ENCODE measurements around the gene ZNF783.

ZNF783 gene

GRCh38 chr7:149238051-149238450, 23.9 kb upstream of the ZNF783 start:
- no peak for DNase-seq (ENCODE audit: low read depth, low spot score)
- no peak for TF ChIP-seq CTCF (IDR thresholded peaks at IDR 0.05; ENCODE audit: insufficient read depth, low read length, missing control alignments)
- no peak overlapping the region for H3K4me3 ChIP-seq (ENCODE audit: low read depth, low read length)
- POLR2A ChIA-PET: no interaction called here
- CTCF ChIA-PET: interaction anchor here (0.9 kb wide), 1 partner anchor 11 kb away, joined by 4 read pairs; no protein-coding TSS in a partner anchor

- CTCF ChIA-PET: interaction anchor here (0.7 to 4.4 kb wide), 11 partner anchors 9 to 51 kb away, joined by 3 to 20 read pairs (median 4); partner anchors contain the start of genes ZNF282 and ZNF783
- peak; percentile 99 for TF ChIP-seq CTCF (IDR thresholded peaks at IDR 0.05; ENCODE audit: insufficient read depth, low read length, missing control alignments)
Measured at GRCh38 chr7:149239345-149240143, 22.5 kb upstream of the ZNF783 start, which contains the start of gene ZNF212. Gene ZNF212, plus strand, starts transcription at chr7:149239651. Its CDS starts 128 bp downstream, at chr7:149239779.

GRCh38 chr7:149240637-149241036, 21.4 kb upstream of the ZNF783 start:
- POLR2A ChIA-PET: no interaction called here
- CTCF ChIA-PET: interaction anchor here (0.6 to 4.4 kb wide), 10 partner anchors 8 to 131 kb away, joined by 3 to 20 read pairs (median 4); partner anchors contain the start of genes ZNF282 and ZNF783
- peak overlapping the region; percentile 95 for H3K4me3 ChIP-seq (ENCODE audit: low read depth, low read length)
- no peak for TF ChIP-seq CTCF (IDR thresholded peaks at IDR 0.05; ENCODE audit: insufficient read depth, low read length, missing control alignments)
- no peak for DNase-seq (ENCODE audit: low read depth, low spot score)

More at GRCh38 chr7:149239345-149240143, 22.5 kb upstream of the ZNF783 start, which contains the start of gene ZNF212:
- peak within 1 kb of the TSS; percentile 95 for H3K4me3 ChIP-seq (ENCODE audit: low read depth, low read length)
- POLR2A ChIA-PET: no interaction called here
- DNase-seq (ENCODE audit: low read depth, low spot score): peak; percentile 26

GRCh38 chr7:149241696-149242095, 20.3 kb upstream of the ZNF783 start:
- POLR2A ChIA-PET: no interaction called here
- no peak overlapping the region for H3K4me3 ChIP-seq (ENCODE audit: low read depth, low read length)
- no peak for TF ChIP-seq CTCF (IDR thresholded peaks at IDR 0.05; ENCODE audit: insufficient read depth, low read length, missing control alignments)
- CTCF ChIA-PET: interaction anchor here (1.4 to 4.4 kb wide), 5 partner anchors 7 to 32 kb away, joined by 4 to 20 read pairs (median 13); partner anchors contain the start of gene ZNF783
- DNase-seq (ENCODE audit: low read depth, low spot score): no peak

- no peak for DNase-seq (ENCODE audit: low read depth, low spot score)
- TF ChIP-seq CTCF (IDR thresholded peaks at IDR 0.05; ENCODE audit: insufficient read depth, low read length, missing control alignments): no peak
- no peak overlapping the region for H3K4me3 ChIP-seq (ENCODE audit: low read depth, low read length)
- POLR2A ChIA-PET: no interaction called here
- CTCF ChIA-PET: interaction anchor here (1.3 kb wide), 1 partner anchor 16 kb away, joined by 11 read pairs; the partner anchor contains the start of gene ZNF783
Measured at GRCh38 chr7:149245244-149245643, 16.8 kb upstream of the ZNF783 start.

GRCh38 chr7:149245744-149246143, 16.3 kb upstream of the ZNF783 start:
- CTCF ChIA-PET: interaction anchor here (1.3 kb wide), 1 partner anchor 16 kb away, joined by 11 read pairs; the partner anchor contains the start of gene ZNF783
- TF ChIP-seq CTCF (IDR thresholded peaks at IDR 0.05; ENCODE audit: insufficient read depth, low read length, missing control alignments): no peak
- POLR2A ChIA-PET: no interaction called here
- no peak for DNase-seq (ENCODE audit: low read depth, low spot score)
- H3K4me3 ChIP-seq (ENCODE audit: low read depth, low read length): no peak overlapping the region

Data from AG04449 (cell line).